KG1 (cell line): Measurements from ENCODE around the gene CDK5.
"Not testable (repeated sequence)": the region's sequence is repeated elsewhere in the genome, so short reads cannot be mapped to it uniquely, and the experiment has no call there.

Experiments used
- DNase-seq: peaks from one replicate; lab custom pipeline; 2025; lab: John Stamatoyannopoulos, UW

The CDK5 gene

GRCh38 chr7:151056666-151057505 lies 811 bp downstream of the CDK5 start:
- DNase-seq, result no peak

GRCh38 chr7:151056283-151056665 lies 1.4 kb downstream of the CDK5 start:
- no peak for DNase-seq

- DNase-seq, result no peak
Observed at GRCh38 chr7:151053751-151054150, 3.9 kb downstream of the CDK5 start.

GRCh38 chr7:151053096-151053495 lies 4.6 kb downstream of the CDK5 start:
- DNase-seq, result no peak

- no peak for DNase-seq
Observed at GRCh38 chr7:151051108-151051507, 6.6 kb downstream of the CDK5 start.

DNA sequence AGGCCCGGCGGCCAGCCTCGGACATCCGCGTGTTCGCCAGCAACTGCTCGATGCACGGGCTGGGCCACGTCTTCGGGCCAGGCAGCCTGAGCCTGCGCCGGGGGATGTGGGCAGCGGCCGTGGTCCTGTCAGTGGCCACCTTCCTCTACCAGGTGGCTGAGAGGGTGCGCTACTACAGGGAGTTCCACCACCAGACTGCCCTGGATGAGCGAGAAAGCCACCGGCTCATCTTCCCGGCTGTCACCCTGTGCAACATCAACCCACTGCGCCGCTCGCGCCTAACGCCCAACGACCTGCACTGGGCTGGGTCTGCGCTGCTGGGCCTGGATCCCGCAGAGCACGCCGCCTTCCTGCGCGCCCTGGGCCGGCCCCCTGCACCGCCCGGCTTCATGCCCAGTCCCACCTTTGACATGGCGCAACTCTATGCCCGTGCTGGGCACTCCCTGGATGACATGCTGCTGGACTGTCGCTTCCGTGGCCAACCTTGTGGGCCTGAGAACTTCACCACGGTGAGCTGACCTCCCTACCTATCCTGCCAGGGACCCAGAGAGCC lies 8.7 kb downstream of the CDK5 start:
- DNase-seq, result no peak

GRCh38 chr7:151047976-151048815 lies 9.5 kb downstream of the CDK5 start, which contains the start of gene ASIC3:
Gene ASIC3, plus strand, starts transcription at chr7:151048531. Its CDS starts 355 bp downstream, at chr7:151048886.
- DNase-seq, result no peak

GRCh38 chr7:151046603-151047573 lies 10.8 kb downstream of the CDK5 start:
- DNase-seq, result no peak

GRCh38 chr7:151045967-151046366 lies 11.7 kb downstream of the CDK5 start:
- DNase-seq, result no peak

- no peak for DNase-seq
Observed at GRCh38 chr7:151045262-151045661, 12.4 kb downstream of the CDK5 start.

GRCh38 chr7:151043959-151044358 lies 13.7 kb downstream of the CDK5 start:
- DNase-seq, result no peak

DNA sequence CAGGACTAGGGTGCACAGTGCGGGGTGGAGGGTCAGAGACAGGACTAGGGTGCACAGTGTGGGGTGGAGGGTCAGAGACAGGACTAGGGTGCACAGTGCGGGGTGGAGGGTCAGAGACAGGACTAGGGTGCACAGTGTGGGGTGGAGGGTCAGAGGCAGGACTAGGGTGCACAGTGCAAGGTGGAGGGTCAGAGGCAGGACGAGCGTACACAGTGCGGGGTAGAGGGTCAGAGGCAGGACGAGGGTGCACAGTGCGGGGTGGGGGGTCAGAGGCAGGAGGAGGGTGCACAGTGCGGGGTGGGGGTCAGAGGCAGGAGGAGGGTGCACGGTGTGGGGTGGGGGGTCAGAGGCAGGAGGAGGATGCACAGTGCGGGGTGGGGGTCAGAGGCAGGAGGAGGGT lies 14.2 kb downstream of the CDK5 start:
- DNase-seq, result not testable (repeated sequence)

GRCh38 chr7:151040616-151041375 lies 16.9 kb downstream of the CDK5 start:
- DNase-seq, result no peak

DNA sequence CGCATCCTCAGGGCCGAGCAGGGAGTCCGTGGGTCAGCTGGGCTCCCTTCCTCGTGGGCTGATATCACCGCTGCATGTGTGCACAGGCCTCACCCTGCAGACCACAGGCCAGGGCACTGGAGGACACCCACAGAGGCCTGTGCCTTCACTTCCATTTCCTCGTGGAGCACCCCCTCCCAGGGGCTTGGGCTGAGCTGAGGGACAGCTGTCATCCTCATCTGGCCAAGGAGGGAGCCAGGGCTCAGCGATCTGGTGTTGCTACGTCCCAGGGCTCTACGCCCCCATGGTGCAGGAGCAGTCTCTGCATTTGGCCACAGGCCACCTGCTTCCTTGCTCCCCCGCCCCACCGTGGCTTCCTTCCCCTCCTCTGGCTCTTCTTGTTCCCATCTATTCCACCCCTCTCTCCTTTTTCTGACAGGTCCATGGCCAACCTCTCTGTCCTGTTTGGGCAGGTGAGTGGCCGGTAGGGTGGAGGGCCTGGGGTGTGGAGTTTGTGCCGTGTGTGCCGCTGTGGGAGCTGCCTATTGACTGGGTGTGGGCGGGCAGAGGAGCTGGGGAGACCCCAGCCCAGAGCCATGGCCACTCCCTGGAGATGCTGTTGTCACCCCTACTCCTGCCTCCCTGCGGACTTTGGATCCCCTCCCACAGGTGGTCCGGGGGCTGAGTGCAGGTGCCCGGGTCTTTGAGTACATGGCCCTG lies 17.7 kb downstream of the CDK5 start:
- DNase-seq, result no peak

- DNase-seq, result peak; percentile 27
Observed at GRCh38 chr7:151038951-151039849, 18.5 kb downstream of the CDK5 start.

DNA sequence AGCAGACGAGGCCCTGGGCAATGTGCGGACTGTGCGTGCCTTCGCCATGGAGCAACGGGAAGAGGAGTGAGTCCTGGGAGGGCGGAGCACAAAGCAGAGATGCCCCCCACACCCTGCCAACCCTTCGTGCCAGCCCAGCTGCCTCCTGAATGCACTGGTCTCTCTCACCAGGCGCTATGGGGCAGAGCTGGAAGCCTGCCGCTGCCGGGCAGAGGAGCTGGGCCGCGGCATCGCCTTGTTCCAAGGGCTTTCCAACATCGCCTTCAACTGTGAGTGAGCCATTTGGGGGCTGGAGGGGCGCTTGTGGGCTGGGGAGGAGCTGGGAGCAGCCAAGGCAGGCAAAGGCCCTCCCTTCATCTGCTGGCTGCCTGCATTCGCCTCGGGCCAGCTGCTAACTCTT lies 21.8 kb downstream of the CDK5 start:
- DNase-seq, result no peak

- no peak for DNase-seq
Observed at GRCh38 chr7:151035026-151035717, 22.5 kb downstream of the CDK5 start.

DNA sequence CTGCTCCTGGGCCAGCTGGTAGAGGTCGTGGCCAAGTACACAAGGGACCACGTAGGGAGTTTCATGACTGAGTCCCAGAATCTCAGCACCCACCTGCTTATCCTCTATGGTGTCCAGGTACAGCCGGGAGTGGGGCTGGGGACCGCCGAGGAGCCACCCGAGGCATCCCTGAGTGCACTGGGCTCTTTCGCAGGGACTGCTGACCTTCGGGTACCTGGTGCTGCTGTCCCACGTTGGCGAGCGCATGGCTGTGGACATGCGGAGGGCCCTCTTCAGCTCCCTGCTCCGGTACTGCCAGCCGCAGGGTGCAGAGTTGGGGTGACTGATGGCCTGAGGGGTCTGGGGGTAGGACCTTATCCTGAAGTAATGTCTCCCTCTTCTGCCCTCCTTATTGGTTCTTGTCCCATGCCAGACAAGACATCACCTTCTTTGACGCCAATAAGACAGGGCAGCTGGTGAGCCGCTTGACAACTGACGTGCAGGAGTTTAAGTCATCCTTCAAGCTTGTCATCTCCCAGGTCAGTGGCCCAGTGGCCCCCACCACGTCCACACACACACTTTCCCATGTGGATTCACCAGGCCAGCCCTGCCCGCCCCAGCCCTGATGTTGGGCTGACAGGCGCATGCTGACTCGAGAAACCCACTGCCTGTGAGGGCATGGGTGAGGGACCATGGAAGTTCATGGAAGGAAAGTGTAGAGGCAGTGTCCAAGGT lies 23.2 kb downstream of the CDK5 start:
- no peak for DNase-seq
